Renal cortical epithelial cell (primary cell): ENCODE data around the gene POLR3B. TPM values are rescaled to one million over a fixed set of nuclear protein-coding genes. Genes with fewer than 3 reads are reported as not detected.
"Not testable (repeated sequence)": the region's sequence is repeated elsewhere in the genome, so short reads cannot be mapped to it uniquely, and the experiment has no call there.

Source experiments
- DNase-seq: peaks from one replicate; pipeline ENCODE4 v3.0.0-alpha.2; 2011; ENCODE audit warnings: low read depth
- total RNA-seq: library from RNA; depleted of rRNA; stranded (reverse); fragments of >200 nt; gene quantifications from 2 replicates; pipeline ENCODE4 v1.2.3, GENCODE V29; 2014

The POLR3B gene
- total RNA-seq, 1 donor from 2014 or later, result 17.3 TPM

DNA sequence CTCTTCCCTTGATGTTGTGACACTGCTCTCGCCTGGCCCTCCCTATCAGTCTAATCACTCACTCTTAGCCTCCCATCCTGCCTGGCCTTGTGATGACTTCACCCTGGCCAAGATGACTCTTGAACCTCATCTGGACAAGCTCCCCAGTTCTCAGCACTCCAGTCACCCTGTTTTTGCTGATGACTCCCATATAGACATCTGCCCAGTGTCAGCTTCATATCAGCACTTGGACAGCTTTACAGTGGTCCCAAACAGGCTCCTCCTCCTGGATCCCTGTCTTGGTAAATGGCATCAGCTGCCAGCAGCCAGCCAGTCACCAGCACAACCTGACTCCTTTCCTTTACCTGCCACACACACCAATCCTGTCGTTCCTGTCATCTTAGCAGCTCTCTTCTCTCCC is 104.2 kb downstream of the POLR3B start:
- no peak for DNase-seq

DNA sequence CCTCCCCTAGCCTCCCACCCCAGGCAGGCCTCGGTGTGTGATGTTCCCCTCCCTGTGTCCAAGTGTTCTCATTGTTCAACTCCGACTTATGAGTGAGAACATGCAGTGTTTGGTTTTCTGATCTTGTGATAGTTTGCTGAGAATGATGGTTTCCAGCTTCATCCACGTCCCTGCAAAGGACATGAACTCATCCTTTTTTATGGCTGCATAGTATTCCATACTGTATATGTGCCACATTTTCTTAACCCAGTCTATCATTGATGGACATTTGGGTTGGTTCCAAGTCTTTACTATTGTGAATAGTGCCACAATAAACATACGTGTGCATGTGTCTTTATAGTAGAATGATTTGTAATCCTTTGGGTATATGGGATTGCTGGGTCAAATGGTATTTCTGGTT is 108.1 kb downstream of the POLR3B start:
- DNase-seq, result not testable (repeated sequence)

DNA sequence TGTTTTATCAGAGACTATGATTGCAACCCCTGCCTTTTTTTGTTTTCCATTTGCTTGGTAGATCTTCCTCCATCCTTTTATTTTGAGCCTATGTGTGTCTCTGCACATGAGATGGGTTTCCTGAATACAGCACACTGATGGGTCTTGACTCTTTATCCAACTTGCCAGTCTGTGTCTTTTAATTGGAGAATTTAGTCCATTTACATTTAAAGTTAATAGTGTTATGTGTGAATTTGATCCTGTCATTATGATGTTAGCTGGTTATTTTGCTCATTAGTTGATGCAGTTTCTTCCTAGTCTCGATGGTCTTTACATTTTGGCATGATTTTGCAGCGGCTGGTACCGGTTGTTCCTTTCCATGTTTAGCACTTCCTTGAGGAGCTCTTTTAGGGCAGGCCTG is 118.1 kb downstream of the POLR3B start:
- not testable (repeated sequence) for DNase-seq

DNA sequence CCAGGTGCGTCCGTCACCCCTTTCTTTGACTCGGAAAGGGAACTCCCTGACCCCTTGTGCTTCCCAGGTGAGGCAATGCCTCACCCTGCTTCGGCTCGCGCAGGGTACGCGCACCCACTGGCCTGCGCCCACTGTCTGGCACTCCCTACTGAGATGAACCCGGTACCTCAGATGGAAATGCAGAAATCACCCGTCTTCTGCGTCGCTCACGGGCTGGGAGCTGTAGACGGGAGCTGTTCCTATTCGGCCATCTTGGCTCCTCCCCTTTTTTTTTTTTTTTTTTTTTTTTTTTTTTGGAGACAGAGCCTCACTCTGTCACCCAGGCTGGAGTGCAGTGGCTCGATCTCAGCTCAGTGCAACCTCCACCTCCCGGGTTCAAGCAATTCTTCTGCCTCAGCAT is 120.1 kb downstream of the POLR3B start:
- not testable (repeated sequence) for DNase-seq

DNA sequence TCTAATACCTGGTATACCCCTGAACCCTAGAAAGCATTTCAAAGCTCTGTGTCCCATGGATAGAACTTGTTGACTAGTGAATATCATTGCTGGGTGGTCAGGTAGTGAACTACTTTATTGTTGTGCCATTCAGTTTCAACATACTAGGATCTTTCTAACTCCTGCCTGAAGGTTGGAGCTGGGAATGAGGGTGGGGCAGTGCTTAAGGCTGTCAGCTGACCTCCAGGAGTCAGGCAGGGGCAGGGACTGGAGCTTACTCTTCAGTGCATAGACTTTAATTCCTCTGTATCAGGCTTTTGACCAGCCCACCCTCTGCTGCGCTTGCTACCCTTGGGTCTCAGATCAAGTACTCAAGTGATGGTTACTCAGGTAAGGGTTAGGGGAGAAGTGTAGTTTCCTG is 122.7 kb downstream of the POLR3B start:
- DNase-seq, result peak; percentile 15

DNA sequence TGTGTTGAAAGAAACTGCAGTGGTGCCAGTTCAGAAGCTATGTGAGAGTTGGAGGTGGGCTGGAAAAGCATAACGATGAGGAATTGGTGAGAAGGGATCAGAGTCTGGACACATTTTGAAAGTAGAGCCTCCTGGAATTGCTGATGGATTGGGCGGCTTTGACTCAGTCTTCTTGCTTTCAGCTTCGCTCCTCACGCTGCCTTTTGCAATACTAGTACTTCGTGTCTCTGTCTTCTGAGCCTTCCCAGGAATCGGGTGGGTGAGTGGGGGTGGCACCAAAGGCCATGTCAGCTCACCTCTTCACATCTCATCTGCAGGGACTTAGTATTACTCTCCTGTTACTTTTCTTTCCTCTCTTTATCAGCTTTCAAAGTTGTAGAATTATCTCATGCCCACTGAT is 123.7 kb downstream of the POLR3B start:
- no peak for DNase-seq

DNA sequence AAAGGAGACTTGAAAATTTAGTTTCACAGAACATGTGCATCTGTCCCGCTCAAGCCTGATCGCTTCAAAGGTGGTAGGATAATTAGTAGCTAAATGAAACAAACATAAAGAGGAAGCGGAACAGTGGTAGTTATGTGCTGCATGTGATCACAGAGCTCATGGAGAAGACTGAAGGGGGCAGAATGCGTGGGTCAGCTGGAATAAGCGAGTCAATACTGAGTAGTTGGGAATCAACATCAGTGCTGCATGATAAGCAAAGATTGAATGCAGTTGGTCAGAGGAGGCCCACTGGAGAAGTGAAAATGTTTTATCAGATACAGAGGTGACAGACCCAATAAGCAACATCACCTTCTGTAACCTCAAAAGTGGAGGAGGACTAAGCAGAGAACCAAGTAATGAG is 130.1 kb downstream of the POLR3B start:
- no peak for DNase-seq

DNA sequence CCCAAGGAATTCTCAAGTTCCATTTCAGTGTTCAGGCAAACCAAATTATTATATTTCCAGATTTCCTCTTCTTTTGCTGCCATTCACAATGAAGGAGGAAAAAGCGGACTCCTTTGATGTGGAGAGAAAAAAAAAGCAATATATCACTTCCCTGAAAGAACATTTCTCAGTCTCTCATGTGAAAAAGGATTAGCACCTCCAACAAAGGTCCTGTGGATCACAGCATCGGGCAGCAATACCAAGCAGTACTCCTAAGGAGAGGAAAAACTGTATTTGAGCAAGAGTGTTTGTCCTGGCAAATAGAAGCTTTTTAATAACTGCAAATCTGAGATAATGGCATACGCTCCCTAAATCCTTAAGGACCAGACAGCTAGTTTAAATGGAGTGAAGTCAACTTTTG is 131.3 kb downstream of the POLR3B start:
- DNase-seq, result no peak

DNA sequence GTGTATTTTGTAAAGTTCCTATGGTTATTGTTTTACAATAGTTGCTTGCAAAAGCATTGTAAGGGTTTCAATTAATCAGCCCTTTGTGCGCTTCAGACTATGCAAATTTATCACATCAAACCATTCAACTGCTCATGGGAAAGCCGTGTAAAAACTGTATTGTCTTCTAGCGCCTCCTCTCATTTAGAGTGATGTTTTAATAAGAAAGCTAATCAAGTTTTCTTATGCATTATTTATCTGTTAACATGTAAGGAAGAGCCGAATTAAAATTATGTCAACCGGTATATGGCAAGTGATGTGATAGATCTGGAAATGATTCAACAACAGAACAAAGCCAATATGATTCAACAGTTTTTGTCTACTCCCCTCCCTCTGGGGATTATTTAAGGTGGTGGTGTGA is 132.7 kb downstream of the POLR3B start:
- no peak for DNase-seq

DNA sequence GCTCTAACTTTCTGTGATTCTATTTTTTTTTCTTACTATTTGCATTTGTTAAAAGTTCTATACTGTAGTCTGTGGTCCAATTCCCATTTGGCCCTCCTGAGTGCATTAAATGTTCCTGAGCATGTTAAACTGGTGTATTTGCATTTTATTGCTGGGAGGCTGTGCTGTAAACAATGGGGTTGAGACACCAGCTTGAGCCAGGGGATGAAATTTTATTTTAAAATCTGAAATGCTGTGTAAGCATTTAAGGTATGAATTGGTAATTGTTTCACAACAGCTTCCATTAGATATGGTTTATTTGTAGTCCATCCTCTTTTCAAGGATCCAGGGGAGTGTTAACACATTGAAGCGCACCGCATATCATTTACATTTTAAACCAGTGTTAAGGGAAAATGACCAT is 135.3 kb downstream of the POLR3B start:
- peak; percentile 1 for DNase-seq

DNA sequence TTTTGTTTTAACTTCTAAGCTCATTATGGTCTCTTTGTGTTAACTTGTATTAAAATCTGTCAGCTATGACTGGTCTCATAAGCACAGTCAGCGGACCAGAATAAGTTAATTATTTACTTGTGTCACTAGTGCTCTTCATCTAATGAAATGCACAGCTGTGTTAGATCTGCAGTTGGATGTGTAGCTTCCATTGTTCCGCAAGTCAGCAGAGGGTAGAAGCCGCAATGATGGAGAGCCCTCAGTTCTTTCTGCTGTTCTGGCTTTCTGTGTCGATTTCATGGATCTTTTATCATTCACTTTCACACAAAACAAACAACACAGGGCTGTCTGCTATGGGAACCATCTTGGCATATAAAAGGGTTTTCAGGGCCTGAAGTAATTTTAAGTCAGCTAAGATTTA is 136.0 kb downstream of the POLR3B start:
- peak; percentile 92 for DNase-seq

DNA sequence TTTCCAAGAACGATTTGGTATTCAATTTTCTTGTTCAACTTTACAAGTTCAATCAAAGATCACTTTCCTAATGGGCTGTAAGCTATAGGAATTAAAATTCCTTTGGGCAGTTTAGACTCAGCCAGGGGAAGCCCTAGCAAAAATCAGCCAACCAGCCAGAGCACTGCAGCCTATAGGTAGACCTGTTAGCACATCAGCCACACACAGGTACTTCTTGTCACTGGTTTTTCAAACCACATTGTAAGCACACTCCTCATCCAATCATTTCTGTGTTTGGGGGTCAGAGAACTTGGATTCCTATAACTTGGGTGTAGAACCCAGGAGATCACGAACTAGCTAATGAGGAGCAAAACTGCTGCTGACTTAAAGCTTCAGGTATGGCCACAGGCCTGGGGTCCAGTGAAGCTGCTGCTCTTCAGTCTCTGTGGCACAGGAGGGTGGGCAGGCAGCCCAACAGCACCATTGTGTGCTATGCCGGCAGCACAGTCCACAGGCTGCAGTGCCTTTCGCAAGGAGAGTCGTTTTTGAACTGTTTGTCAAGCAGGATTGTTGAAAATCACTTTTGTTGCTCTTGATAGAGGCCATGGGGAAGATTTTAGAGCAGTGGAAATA is 137.9 kb downstream of the POLR3B start:
- no peak for DNase-seq

DNA sequence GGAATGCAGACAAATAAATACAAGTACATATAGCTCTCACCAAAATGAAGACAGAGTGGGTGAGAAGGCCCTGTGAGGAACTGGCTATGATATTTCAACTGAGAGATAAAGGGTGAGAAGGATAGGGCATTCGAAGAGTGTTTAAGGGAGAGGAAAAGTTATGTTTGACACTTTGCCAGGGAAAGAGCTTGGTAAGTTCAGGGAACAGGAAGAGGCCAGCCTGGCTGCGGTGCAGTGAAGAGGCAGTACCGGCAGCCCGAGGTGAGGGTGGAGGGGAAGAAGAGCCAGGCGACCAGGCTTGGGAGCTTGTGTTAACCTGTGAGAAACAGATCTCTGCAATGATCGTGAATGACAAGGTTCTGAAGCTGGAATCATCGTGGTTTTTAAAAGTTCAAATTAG is 140.5 kb downstream of the POLR3B start:
- peak; percentile 9 for DNase-seq

DNA sequence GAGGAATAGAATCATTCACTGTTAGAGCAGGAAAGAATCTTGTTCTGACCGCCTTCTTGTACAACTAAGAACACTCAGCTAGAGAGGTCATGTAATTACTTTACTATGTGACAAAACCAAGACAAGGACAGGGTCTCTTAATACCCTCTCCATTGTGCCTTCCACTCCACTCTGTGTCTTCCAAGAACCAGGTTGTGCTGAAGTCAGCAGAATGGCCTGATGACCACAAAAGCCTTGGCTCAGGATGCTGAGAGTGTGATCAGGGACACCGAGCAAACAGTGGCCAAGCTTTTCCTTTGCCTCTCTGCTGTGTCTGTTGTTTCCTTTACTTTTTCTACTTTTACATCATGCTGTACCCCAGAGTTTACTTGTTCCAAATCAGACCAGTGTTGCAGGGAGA is 142.1 kb downstream of the POLR3B start:
- no peak for DNase-seq

DNA sequence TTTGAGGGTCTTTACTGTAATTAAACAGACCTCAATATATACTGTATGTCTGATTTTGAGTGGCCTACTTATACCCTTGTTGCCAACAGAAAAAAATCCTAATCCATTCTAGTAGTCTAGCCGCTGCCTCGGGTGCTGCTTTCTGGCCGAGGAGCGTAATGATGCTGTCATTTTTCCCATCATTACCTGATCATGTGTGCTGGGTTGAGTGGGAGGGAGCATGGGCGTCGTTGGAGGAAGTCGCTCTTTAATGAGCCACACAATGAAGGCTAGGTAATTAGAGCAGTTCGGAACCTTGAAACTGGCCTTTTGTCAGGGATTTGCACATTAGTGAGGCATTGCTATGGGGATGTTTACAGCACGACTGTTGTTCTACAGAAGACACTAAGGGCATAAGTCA is 149.1 kb downstream of the POLR3B start:
- DNase-seq, result no peak

DNA sequence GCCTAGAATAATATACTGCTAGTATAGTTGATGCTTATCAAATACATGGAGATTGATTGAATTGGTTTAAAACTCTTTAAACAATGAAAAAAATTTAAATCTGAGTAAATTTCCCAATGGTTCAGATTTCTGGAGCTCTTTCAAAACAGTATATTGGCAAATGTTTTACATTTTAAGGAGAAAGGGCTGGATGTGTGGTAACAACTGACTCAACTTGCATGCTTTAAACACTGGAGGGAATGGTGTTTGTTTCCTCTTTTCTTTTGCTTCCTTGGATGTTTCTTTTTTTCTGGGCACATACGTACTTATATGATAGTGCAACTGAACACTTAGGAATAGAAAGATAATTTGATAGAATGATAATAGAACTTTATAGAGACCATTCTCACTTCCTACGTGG is 151.4 kb downstream of the POLR3B start:
- DNase-seq, result no peak

DNA sequence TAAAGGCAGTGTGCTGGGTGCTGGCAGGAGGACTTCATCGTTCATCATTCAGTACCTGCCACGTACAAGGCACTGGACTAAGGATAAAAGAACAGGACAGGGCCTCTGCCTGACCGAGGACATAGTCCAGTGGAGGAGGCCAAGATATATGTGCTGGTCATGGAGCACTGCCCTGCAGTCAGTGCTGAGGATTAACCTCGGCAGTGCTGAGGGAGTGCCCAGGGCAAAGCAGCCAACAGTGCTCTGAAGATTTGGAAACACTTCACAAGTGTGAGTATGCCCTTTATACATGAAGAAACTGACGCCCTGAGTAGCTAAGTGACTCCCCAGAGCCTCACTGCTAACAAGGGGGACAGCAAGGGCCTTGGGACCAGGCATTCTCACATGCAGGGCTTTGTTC is 153.8 kb downstream of the POLR3B start:
- no peak for DNase-seq

DNA sequence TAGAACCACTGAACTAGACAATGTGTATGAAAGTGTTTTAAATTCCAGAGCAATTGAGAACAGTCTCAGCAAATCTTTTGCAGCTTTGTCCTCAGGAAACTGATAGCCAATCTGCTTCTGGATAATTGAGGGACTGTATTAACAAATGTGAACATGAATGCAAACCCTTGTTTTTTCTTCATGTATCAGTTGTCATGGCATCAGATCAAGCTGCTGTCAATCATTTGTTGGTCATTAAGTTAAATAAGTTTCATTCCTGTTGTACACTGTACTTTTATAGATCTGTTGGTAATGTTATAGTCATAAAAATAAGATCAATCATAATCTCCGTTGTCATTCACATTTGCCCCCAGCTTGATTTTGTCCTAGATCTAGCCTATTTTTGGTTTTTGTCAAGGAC is 159.8 kb downstream of the POLR3B start:
- no peak for DNase-seq

DNA sequence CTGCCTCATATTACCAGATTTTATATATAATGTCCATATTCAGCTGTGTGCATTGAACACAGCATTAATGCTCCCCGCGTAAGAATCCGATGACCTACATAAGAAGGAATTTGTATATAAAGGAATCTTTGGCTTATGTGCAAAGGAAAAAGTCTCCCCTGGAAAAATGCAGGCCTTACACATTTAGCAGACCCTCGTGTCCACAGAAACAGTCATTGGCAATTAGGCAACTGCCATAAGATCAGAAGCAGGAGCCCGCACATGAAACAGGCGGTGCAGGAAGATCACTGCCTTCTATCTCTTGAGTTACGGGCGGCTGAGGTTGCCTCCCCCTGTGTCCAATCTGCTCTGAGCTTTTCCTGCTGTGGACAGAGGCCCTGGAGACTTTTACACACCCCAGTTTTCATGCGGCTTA is 162.1 kb downstream of the POLR3B start:
- no peak for DNase-seq

DNA sequence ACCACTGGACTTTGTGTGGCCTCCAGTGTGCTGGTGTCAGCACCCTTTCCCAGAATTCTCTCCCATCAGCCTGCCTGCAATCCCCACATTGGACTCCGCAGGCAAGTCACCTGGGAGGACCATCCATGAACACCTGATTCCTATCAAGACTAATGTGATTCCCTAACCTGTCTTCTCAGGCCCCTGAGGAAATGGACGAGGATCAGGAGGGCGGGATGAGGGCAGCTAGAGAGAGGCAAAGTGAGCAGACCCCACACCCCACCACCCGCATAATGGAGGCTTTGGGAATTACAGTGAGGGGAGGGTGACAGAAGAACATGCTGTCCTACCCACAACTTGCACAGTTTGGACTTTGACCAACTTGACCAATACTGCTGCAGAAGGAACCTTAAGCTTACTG is 164.4 kb downstream of the POLR3B start:
- no peak for DNase-seq

DNA sequence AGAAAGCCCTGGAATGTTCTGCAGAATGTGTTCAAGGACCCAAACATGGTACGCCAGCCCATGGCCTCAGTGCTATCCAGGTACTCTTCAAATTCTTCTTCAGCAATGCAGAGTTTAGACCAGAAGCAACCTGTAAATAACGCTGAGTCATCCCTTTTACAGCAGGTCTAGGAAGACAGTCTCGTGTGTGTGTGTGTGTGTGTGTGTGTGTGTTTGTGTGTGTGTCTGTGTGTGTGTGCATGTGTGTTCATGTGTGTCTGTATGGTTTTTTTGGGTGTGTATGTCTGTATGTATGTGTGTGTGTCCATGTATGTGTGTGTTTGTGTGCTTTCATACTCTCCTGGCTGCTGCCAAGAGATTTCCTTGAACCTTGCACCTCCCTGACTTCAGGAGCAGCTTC is 165.2 kb downstream of the POLR3B start:
- DNase-seq, result peak; percentile 20

DNA sequence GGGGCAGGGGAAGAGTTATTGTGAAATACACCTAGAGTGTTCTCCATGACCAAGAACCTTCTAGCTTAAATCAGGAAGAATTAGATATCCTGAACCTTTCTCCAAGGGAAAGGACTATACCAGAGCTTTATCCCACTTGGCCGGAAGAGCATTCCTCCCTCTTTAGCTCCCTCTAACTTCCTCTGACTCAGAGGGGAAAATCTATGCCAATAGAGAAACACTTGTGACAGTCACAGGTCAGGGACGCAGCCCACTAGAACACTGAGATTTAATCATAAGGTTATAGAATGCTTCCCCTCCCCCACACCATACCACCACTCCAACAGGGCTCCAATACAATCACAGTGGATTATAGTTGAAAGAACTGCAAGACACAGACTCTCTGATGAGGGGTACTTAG is 169.8 kb downstream of the POLR3B start:
- no peak for DNase-seq

DNA sequence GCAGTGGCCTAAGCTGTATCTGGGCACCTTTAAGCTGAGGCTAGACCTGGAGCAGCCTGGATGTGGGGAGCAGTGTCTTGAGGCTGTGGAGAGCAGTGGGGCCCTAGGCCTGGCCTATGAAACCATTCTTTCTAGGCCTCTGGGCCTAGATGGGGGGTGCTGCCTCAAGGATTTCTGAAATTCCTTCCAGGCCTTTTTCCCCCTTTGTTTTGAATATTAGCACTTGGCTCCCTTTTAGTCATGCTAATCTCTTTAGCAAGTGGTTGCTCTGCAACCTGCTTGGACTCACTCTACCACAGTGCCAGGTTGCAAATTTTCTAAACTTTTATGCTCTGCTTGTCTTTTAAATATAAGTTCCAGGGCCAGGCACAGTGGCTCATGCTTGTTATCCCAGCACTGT is 183.7 kb downstream of the POLR3B start:
- no peak for DNase-seq

DNA sequence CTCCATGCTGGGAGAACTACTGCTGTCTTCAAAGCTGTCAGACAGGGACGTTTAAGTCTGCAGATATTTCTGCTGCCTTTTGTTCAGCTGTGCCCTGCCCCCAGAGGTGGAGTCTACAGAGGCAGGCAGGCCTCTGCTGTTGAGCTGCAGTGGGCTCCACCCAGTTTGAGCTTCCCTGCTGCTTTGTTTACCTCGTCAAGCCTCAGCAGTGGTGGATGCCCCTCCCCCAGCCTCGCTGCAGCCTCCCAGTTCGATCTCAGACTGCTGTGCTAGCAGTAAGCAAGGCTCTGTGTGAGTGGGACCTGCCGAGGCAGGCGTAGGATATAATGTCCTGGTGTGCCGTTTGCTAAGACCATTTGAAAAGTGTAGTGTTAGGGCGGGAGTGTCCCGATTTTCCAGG is 193.9 kb downstream of the POLR3B start:
- DNase-seq, result no peak

DNA sequence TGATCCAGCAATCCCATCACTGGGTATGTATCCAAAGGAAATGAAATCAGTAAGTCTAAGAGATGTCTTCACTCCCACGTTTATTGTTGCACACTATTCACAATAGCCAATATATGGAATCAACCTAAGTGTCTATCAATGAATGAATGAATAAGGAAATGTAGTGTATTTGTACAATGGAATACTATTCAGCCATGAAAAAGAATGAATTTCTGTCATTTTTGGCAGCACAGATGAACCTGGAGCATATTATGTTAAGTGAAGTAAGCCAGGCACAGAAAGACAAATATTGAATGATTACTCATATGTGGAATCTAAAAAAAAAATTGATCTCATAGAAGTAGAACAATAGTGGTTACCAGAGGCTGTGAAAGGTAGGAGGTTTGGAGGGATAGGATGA is 194.7 kb downstream of the POLR3B start:
- DNase-seq, result no peak
